ENCODE measurements around the gene ROBO1. TPM values are rescaled to one million over a fixed set of nuclear protein-coding genes. Genes with fewer than 3 reads are reported as not detected.

ROBO1 gene
- total RNA-seq, 2 donors from 2014 or later = 0.12 TPM; not detected in 1

DNA sequence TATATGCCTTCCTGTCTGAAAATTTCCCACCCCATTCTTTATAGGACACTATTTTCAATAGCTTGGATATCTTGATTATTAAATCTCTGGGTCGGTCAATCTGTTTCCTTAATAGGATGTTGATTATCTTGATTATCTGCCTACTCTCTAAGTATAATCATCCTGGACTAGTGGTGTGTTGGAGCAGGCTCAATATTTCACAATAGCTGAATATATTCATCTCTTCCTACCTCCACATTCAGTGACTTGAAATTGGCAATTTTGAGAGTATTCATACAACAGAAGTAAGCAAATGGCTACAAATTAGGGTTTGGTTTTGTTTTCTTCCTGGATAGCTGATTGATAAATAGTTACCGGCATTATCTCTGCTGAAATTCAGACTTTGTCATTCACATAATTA, 1162.6 kb downstream of the ROBO1 start:
- H3K27ac Mint-ChIP-seq = no peak overlapping the region
- peaks cover 0 to 6% of the 10 kb centered on the region in 2 donors for H3K36me3 Mint-ChIP-seq
- peaks cover 12 to 27% of the 10 kb centered on the region in 2 donors for H3K9me3 Mint-ChIP-seq
- no peak for DNase-seq (ENCODE audit: low spot score in 2 of 2)
- no peak for ATAC-seq

DNA sequence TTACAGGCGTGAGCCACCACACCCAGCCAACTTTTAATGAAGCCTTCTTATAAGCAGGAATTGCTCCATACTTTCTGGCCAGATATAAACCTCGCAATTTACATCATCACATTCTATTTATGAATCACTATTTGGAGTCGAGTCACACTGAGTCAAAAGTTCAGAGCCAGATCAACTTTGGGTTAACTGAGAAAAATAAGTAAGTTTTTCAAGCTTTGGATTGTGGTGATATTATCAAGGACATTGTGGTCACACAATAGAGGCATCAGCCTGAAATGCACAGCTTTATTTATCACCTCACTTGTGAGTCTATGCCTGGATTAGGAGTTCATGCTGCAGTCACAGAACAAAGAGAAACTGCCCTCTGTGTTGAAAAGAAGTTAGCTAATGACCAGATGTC, 1163.5 kb downstream of the ROBO1 start:
- H3K9me3 Mint-ChIP-seq = peaks cover 12 to 27% of the 10 kb centered on the region in 2 donors
- H3K27ac Mint-ChIP-seq = no peak overlapping the region
- ATAC-seq (no peak), DNase-seq (ENCODE audit: low spot score in 2 of 2) (no peak)
- peaks cover 0 to 6% of the 10 kb centered on the region in 2 donors for H3K36me3 Mint-ChIP-seq

DNA sequence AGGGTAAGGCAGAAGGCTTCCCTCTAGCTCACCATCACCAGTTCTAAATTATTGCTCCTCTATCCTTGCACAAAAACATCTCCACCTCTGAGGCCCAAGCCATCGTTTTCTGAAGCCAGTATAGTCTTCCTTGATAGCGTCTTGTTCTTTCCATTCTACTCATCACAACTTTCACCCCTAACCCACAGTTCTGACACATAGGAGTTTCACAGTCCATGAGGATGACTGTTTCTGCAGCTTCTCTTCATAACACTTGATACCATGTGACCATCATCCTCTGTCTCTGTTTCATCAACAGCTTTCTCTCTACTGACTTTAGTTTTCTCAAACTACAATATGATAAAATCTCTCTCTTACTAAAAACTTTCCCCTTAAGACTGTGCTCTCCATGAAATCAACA, 1166.5 kb downstream of the ROBO1 start:
- Mint-ChIP-seq H3K36me3 (peaks cover 0 to 2% of the 10 kb centered on the region in 2 donors), H3K27ac (no peak overlapping the region), H3K9me3 (peaks cover 10 to 17% of the 10 kb centered on the region in 2 donors)
- DNase-seq (ENCODE audit: low spot score in 2 of 2) = no peak
- no peak for ATAC-seq

DNA sequence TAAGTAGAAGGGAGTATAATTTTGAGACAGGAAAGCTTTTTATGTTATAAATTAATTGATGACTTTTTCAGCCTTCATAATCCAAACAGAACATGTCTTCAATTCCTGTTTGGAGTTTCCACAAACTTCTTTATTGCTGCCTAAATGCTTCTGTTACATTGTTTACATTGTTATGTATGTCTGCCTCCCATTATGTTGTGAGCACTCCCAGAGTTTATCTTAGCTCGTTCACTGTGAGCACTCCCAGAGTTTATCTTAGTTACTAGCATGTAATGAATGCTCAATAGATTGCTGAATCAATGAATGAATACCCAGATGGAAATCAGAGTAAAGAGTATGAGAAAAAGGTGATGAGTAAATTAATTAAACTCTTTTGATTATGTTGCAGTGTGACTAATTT, 1178.0 kb downstream of the ROBO1 start:
- no peak overlapping the region for H3K27ac Mint-ChIP-seq
- H3K9me3 Mint-ChIP-seq = peaks cover 14 to 28% of the 10 kb centered on the region in 2 donors
- peaks cover 0 to 5% of the 10 kb centered on the region in 2 donors for H3K36me3 Mint-ChIP-seq
- no peak for ATAC-seq
- no peak for DNase-seq (ENCODE audit: low spot score in 2 of 2)

DNA sequence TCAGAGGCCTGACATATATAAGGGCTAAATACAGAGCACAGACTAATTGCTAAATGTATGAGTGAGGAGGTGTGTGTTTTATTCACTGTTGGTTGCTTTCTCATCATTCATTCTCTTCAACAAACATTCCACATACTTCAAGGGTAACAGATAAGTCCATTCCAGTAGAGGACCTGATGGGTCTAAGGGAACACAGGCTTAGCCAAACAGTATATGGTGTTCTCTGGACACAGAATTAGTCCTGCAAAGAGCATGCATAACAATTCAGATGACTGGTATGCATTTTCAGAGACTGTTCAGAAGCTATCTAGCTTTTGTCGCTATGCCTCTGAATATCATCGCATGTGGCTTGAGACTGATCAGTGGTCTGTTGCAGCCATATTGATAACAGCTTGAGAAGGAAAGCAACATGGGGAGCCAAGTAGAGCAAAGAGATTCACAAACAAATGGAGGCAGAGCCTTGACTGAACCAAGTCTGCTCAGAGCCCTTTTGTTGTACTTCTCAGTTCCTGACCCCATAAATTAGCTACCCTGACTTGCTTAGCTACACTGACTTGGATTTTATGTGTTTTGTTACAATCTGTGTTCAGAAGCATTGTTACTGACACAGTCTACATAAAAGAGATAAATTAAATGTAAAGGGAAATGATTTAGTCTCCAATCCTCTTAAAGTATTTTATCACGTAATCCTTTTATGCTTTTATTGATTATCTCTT, 1178.7 kb downstream of the ROBO1 start:
- ATAC-seq (no peak), DNase-seq (ENCODE audit: low spot score in 2 of 2) (no peak)
- Mint-ChIP-seq H3K27ac (no peak overlapping the region), H3K36me3 (peaks cover 0 to 6% of the 10 kb centered on the region in 2 donors), H3K9me3 (peaks cover 16 to 29% of the 10 kb centered on the region in 2 donors)

DNA sequence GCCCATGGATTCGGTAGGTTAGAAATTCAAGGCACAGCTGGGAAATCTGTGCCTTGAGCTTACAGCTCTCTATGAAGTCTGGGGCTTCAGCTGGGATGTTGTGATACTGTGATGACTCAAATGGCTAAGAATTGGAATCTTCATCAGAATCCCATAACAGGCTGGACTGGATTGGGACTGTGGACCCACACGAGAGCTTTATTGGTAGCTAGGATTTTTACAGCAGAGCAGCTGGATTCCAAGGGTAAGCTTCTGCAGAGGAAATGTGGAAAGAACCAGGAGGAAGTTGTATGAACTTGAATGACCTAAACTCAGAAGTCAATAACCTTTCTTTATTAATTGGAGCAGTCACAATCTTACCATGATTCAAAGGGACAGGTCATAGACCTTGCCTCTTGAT, 1187.1 kb downstream of the ROBO1 start:
- no peak overlapping the region for H3K27ac Mint-ChIP-seq
- ATAC-seq = no peak
- peaks cover 0 to 6% of the 10 kb centered on the region in 2 donors for H3K36me3 Mint-ChIP-seq
- DNase-seq (ENCODE audit: low spot score in 2 of 2) = no peak
- peaks cover 15 to 22% of the 10 kb centered on the region in 2 donors for H3K9me3 Mint-ChIP-seq

GRCh38 chr3:78571486-78571885, 1196.3 kb downstream of the ROBO1 start:
- Mint-ChIP-seq H3K36me3 (no peaks in the 10 kb centered on the region), H3K27ac (no peak overlapping the region), H3K9me3 (peaks cover 4 to 13% of the 10 kb centered on the region in 2 donors)
- no peak for ATAC-seq
- no peak for DNase-seq (ENCODE audit: low spot score in 2 of 2)

DNA sequence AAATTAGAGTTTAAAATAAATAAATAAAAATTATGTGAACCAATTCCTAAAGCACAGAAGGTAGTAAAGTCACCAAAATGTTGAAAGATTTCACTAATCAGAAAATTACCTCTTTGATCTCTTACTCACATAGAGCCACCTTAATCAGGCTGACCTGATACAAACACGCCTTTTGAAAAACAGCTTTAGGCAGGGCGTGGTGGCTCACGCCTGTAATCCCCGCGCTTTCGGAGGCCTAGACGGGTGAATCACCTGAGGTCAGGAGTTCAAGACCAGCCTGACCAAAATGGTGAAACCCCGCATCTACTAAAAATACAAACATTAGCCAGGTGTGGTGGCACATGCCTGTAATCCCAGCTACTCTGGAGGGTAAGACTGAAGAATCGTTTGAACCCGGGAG, 1197.3 kb downstream of the ROBO1 start:
- no peaks in the 10 kb centered on the region for H3K36me3 Mint-ChIP-seq
- H3K27ac Mint-ChIP-seq = no peak overlapping the region
- ATAC-seq (no peak), DNase-seq (ENCODE audit: low spot score in 2 of 2) (no peak)
- peaks cover 8 to 17% of the 10 kb centered on the region in 2 donors for H3K9me3 Mint-ChIP-seq

DNA sequence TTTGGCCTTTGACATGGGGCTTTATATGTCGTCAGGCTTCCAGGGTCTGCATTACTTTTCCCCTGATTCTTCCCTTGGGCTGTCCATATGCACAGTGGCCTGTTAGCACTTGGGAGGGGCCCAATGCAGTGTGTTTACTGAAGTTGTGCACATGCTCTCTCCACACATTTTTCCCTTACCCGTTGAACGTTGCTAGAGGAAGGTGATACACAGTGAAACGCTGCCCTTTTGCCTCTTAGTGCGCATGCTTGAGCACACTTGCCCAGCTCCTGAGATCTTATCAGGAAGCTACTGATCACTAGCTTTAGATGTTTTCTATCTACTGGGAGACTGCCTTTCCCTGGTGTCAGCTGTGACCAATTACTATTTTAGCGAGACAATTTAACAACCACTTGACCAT, 1198.0 kb downstream of the ROBO1 start:
- Mint-ChIP-seq H3K36me3 (no peaks in the 10 kb centered on the region), H3K9me3 (peaks cover 13 to 17% of the 10 kb centered on the region in 2 donors), H3K27ac (no peak overlapping the region)
- ATAC-seq (no peak), DNase-seq (ENCODE audit: low spot score in 2 of 2) (no peak)

DNA sequence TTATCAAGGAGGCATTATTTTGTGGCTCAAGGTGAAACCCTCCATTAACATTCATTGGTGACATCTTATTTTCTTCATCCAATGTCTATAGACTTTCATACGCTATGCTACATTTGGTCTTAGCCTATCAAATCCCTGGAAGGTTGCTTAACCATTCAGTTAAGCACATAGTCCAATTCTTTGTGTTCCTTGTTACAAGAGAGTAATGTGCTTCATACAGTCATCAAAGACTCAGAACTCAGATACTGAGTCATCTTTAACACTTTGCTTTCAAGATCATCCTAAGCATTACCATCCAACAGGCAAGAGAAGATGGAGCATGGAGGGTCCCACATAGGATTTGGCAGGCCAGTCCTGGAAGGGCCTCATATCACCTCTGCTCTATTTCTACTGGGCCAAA, 1202.1 kb downstream of the ROBO1 start:
- DNase-seq (ENCODE audit: low spot score in 2 of 2) = no peak
- H3K9me3 Mint-ChIP-seq = peaks cover 15 to 21% of the 10 kb centered on the region in 2 donors
- ATAC-seq = no peak
- no peak overlapping the region for H3K27ac Mint-ChIP-seq
- no peaks in the 10 kb centered on the region for H3K36me3 Mint-ChIP-seq

GRCh38 chr3:78562328-78562727, 1205.5 kb downstream of the ROBO1 start:
- ATAC-seq (no peak), DNase-seq (ENCODE audit: low spot score in 2 of 2) (no peak)
- Mint-ChIP-seq H3K36me3 (no peaks in the 10 kb centered on the region), H3K27ac (no peak overlapping the region), H3K9me3 (peaks cover 15 to 30% of the 10 kb centered on the region in 2 donors)
